HG03520 (cell line): ENCODE data around the gene PRPF6.

Experiments
- ATAC-seq: cut with Tn5 transposase; IDR thresholded peaks from one replicate; pipeline ENCODE4 v1.9.1; 2021; ENCODE audit warnings: mild to moderate bottlenecking, moderate library complexity; ENCODE audit not compliant: unreplicated experiment

Gene PRPF6

GRCh38 chr20:63980806-63981728 lies at the start of gene PRPF6:
PRPF6 (plus strand) TSS chr20:63981132; CDS start chr20:63981246, 114 bp downstream.
- peak; percentile 49 for ATAC-seq

- no peak for ATAC-seq
These were observed 49.2 kb upstream of the PRPF6 start for GRCh38 chr20:63931735-63932134.

GRCh38 chr20:63932606-63933160 lies 48.2 kb upstream of the PRPF6 start:
- no peak for ATAC-seq

GRCh38 chr20:63933646-63934045 lies 47.3 kb upstream of the PRPF6 start:
- ATAC-seq: no peak

- no peak for ATAC-seq
These were observed 46.5 kb upstream of the PRPF6 start for GRCh38 chr20:63934271-63935068.

GRCh38 chr20:63935447-63935846 lies 45.5 kb upstream of the PRPF6 start:
- ATAC-seq: no peak

GRCh38 chr20:63937596-63937995 lies 43.3 kb upstream of the PRPF6 start:
- no peak for ATAC-seq

GRCh38 chr20:63939061-63939935 lies 41.6 kb upstream of the PRPF6 start:
- ATAC-seq: no peak

- no peak for ATAC-seq
These were observed 40.9 kb upstream of the PRPF6 start for GRCh38 chr20:63940071-63940471.

GRCh38 chr20:63940472-63941266 lies 40.3 kb upstream of the PRPF6 start:
- no peak for ATAC-seq

GRCh38 chr20:63941282-63942081 lies 39.5 kb upstream of the PRPF6 start:
- ATAC-seq: no peak

GRCh38 chr20:63942250-63942951 lies 38.5 kb upstream of the PRPF6 start:
- ATAC-seq: no peak

- ATAC-seq: no peak
These were observed 37.7 kb upstream of the PRPF6 start for GRCh38 chr20:63942969-63943807.

GRCh38 chr20:63943808-63944077 lies 37.2 kb upstream of the PRPF6 start:
- no peak for ATAC-seq

- ATAC-seq: no peak
These were observed 36.6 kb upstream of the PRPF6 start for GRCh38 chr20:63944078-63944941.

- no peak for ATAC-seq
These were observed 35.8 kb upstream of the PRPF6 start for GRCh38 chr20:63945031-63945658.
